ENCODE measurements around the gene UNK.
A peak's percentile ranks its signal among the peaks of the same experiment; 100 is the strongest.

Gene UNK, protein sequence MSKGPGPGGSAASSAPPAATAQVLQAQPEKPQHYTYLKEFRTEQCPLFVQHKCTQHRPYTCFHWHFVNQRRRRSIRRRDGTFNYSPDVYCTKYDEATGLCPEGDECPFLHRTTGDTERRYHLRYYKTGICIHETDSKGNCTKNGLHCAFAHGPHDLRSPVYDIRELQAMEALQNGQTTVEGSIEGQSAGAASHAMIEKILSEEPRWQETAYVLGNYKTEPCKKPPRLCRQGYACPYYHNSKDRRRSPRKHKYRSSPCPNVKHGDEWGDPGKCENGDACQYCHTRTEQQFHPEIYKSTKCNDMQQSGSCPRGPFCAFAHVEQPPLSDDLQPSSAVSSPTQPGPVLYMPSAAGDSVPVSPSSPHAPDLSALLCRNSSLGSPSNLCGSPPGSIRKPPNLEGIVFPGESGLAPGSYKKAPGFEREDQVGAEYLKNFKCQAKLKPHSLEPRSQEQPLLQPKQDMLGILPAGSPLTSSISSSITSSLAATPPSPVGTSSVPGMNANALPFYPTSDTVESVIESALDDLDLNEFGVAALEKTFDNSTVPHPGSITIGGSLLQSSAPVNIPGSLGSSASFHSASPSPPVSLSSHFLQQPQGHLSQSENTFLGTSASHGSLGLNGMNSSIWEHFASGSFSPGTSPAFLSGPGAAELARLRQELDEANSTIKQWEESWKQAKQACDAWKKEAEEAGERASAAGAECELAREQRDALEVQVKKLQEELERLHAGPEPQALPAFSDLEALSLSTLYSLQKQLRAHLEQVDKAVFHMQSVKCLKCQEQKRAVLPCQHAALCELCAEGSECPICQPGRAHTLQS

DNA sequence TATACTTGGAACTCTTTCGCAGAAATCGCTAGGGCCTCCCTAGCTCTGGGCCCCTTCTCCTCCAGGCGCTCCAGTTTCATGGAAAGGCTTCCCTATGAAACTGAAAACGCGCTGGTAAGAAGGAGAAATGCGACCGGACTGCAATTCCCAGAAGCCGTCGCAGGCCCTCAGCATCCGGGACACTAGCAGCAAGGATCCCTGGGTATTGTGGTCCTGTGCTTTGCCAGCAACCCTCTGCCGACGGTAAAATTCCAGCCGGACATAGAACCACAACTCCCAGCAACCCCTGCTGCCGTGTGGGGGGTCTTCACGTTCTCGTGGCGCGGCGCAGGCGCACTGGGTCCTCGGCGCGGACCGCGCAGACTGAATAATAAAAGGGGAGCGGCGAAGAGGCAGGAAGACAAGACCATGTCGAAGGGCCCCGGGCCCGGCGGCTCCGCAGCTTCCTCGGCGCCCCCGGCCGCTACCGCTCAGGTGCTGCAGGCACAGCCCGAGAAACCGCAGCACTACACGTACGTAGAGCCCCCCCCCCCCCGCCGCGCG lies at the start of gene UNK:
Gene UNK, plus strand, starts transcription at position 334 of the 543 bp plus-strand sequence. Its CDS starts 75 bp downstream, at position 409.
- DNase-seq (ENCODE audit: low read depth in 2 of 2) = peak; percentile 89 to 91

DNA sequence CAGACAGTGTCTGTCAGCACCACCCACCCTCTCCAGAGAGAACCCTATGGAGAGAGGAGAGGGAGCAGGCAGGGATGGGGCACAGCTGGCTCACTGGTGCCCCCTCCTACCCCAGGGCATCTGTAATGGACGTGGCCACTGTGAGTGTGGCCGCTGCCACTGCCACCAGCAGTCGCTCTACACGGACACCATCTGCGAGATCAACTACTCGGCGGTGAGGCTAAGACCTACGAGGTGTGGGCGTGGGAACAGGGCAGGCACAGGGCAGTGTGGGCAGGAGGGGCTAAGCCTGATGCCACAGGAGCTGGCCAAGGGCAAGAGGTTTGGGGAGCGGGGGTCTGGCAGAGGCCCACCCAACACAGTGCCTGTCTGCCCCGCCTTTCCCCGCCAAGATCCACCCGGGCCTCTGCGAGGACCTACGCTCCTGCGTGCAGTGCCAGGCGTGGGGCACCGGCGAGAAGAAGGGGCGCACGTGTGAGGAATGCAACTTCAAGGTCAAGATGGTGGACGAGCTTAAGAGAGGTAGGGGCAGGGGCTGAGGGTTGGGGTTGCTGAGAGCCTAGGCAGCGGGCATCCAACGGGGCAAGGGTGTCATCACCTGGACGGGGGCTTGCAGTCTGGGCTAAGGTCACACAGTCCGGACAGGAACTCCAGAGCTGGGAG lies 48.3 kb upstream of the UNK start:
- no peak for DNase-seq (ENCODE audit: low read depth in 2 of 2)

DNA sequence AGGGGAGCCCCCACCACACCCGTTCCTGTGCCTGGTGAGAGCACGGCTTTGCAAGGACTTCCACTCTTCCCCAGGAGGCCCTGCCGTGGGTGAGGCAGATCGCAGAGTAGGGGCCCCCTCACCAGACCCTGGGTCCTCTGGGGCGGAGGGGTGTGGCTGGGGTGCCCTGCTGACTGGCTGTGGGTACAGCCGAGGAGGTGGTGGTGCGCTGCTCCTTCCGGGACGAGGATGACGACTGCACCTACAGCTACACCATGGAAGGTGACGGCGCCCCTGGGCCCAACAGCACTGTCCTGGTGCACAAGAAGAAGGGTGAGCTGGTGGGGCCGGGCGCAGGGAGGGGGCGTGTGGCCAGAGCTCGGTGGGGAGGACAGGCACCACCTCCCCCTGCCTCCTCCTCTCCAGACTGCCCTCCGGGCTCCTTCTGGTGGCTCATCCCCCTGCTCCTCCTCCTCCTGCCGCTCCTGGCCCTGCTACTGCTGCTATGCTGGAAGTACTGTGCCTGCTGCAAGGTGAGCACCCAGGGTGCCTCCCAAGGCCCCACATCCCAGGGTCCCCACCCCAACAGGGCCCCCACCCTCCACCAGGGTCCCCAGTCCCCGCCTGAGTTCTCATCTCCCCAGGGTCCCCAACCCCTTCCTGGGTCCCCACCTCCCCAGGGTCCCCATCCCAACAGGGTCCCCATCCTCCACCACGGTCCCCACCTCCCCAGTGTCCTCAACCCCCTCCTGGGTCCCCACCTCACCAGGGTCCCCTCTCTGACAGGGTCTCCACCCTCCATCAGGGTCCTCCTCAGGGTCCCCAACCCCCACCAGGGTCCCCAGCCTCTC lies 47.3 kb upstream of the UNK start:
- DNase-seq (ENCODE audit: low read depth in 2 of 2) = no peak

DNA sequence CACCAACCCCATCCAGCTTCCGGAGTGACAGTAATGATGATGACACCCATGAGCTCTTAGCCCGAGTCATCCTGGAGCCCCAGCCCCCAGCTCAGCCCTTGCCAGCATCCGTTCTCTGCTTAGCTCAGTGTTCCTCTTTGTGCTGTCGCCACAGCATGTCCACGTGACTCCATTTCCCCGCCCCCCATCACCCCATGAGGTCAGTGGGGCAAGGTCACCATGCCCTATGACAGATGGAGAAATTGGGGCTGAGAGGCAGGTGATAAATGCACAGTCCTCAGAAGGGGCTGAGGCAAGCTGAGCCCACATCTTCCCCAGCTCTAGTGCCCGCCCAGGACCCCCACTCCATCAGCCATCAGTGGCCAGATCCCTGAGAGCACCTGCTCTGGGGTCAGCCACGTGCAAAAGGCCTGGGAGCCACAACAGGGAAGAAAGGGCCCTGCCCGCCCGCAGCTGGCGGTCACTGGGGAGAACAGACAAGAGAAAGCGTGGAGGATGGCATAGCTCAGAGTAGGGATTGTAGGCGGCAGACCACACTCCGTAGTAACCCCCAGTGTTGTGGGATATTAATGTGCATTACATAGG lies 46.3 kb upstream of the UNK start:
- no peak for DNase-seq (ENCODE audit: low read depth in 2 of 2)

DNA sequence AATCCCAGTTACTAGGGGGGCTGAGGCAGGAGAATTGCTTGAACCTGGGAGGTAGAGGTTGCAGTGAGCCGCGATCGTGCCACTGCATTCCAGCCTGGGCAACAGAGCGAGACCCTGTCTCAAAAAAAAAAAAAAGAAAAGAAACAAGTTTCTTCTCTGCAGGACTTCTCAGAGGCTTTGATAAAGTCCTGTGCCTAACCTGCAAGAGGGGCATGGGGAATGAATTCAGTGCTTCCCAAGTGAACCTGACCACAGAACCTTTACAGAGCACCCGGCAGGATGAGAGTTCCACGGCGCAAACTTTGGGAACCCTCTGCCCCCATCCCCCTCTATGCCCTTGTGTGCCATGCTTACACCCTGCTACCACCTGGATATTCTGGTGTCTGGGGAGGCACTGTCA lies 45.4 kb upstream of the UNK start:
- DNase-seq (ENCODE audit: low read depth in 2 of 2) = no peak

DNA sequence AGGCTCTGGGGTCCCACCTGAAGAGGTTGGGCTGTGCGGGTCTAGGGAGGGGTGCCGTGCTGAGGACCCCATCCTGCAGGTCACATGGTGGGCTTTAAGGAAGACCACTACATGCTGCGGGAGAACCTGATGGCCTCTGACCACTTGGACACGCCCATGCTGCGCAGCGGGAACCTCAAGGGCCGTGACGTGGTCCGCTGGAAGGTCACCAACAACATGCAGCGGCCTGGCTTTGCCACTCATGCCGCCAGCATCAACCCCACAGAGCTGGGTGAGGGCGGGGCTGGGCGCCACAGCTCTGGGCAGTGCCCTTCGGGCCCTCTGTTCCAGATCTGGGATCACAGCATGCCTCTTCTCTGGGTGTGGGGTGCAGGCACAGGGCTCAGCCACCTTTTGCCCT lies 44.8 kb upstream of the UNK start:
- DNase-seq (ENCODE audit: low read depth in 2 of 2) = no peak

DNA sequence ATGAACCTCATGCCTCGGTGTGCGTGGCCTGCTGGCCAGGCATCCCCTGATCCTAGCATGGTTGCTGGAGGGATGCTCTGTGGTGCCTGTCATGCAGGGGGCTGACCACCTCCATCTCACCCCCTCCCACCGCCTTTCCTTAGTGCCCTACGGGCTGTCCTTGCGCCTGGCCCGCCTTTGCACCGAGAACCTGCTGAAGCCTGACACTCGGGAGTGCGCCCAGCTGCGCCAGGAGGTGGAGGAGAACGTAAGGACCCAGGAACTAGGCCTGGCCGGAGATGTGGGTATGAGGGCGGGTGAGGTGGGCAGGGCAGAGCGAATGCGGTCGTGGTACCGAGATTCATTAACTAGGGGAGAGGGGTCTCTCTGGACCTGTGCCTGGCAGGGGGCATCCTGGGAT lies 44.4 kb upstream of the UNK start:
- no peak for DNase-seq (ENCODE audit: low read depth in 2 of 2)

DNA sequence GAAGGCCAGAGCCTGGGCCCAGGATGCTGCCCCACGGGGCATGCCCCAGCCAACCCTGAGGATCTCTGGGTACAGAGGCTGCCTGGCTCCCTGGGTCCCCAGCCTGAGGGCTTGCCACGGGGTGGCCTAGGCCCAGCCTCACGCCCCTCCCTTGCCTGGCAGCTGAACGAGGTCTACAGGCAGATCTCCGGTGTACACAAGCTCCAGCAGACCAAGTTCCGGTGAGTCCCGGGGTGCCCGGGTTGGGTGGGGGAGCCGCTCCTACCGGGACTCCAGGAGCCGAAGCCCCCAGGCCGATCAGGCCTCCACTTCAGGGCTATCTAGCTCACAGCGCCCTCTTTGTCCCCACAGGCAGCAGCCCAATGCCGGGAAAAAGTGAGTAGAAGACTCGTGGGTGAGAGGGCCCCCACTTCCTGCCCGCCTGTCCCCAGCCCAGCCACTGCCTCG lies 44.0 kb upstream of the UNK start:
- DNase-seq (ENCODE audit: low read depth in 2 of 2) = no peak

DNA sequence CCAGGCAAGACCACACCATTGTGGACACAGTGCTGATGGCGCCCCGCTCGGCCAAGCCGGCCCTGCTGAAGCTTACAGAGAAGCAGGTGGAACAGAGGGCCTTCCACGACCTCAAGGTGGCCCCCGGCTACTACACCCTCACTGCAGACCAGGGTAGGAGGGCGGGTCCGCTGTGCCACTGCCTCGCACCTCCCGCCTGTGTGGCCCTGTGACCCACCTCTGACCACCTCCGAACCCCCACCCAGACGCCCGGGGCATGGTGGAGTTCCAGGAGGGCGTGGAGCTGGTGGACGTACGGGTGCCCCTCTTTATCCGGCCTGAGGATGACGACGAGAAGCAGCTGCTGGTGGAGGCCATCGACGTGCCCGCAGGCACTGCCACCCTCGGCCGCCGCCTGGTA lies 42.3 kb upstream of the UNK start:
- no peak for DNase-seq (ENCODE audit: low read depth in 2 of 2)

DNA sequence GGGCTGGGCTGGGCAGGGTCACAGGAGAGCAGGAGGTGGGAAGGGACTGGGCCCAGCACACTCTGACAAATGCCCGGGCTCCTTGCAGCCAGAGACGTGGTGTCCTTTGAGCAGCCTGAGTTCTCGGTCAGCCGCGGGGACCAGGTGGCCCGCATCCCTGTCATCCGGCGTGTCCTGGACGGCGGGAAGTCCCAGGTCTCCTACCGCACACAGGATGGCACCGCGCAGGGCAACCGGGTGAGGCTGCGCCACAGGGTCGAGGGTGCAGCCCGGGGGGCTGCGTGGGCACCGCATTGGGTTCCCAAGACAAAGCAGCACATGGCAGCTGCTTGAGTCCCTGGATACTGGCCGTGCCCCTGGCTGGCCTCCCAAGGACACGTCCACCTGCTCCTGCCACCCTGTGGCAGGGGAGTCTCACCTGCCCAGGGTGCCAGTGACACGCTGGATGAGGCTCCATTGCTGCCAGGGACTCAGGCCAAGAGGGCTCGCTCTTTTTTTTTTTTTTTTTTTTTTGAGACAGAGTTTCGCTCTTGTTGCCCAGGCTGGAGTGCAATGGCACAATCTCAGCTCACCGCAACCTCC lies 40.9 kb upstream of the UNK start:
- DNase-seq (ENCODE audit: low read depth in 2 of 2) = no peak

DNA sequence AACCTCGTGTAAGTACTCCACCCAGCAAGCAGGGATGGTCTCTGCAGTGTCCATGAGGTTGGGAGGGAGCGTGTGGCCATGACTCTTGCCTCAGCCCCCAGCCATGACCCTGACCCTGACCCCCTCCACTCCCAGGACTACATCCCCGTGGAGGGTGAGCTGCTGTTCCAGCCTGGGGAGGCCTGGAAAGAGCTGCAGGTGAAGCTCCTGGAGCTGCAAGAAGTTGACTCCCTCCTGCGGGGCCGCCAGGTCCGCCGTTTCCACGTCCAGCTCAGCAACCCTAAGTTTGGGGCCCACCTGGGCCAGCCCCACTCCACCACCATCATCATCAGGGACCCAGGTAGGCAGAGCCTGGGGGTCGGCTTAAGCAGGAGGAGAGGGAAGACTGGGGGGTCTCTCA lies 35.9 kb upstream of the UNK start:
- no peak for DNase-seq (ENCODE audit: low read depth in 2 of 2)

DNA sequence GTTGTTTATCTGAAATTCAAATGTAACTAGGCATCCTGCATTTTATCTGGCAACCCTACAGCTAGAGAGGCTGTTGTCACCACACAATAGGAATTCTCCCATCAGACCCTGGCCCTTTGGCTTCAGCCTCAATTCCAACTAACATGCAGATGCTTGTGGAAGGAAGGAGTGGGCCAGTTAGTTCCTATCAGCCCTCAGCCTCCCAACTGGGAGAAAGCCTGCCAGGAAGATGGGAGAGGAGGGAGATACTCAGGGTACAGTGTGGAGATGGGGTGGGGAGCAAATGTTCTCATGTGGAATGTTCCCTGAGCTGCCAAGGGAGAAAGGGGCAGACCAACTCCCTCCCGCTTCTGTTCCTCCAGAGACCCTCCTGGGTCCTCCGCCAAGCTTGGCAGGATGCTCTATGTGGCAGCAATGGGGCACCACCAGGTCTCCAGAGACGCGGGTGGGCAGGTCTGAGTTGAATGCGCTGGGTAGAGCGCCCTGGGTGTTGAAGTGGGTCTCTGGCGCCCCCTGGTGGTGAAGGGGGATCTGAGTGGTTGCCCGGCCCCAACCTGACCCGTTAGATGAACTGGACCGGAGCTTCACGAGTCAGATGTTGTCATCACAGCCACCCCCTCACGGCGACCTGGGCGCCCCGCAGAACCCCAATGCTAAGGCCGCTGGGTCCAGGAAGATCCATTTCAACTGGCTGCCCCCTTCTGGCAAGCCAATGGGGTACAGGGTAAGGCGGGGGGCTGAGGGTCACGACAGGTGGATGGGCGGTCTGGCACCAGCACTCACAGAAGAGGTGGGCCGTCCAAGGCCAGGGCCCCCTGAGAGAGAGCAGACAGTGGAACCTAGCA lies 34.8 kb upstream of the UNK start:
- peak; percentile 75 to 80 for DNase-seq (ENCODE audit: low read depth in 2 of 2)

DNA sequence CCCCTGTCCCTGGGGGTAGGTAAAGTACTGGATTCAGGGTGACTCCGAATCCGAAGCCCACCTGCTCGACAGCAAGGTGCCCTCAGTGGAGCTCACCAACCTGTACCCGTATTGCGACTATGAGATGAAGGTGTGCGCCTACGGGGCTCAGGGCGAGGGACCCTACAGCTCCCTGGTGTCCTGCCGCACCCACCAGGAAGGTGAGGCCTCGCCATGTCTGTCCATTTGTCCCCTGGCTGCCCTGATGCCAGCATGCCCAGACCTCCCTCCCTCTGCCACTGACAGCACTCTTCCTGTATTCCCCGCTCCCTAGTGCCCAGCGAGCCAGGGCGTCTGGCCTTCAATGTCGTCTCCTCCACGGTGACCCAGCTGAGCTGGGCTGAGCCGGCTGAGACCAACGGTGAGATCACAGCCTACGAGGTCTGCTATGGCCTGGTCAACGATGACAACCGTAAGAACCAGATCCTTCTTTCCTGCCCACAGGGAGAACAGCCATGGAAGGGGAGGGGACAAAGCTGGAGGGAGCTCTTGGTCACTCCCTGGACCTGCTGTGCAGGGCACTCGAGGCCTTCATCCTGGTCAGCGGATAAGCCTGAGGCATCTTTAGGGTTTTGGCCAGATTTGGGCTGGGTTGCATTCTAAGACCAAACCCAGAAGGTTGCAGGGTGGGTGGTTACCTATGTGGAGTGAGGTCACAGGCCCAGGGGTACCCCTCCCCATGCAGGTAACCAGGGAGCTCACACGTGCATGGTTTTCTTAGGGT lies 33.8 kb upstream of the UNK start:
- DNase-seq (ENCODE audit: low read depth in 2 of 2) = no peak

DNA sequence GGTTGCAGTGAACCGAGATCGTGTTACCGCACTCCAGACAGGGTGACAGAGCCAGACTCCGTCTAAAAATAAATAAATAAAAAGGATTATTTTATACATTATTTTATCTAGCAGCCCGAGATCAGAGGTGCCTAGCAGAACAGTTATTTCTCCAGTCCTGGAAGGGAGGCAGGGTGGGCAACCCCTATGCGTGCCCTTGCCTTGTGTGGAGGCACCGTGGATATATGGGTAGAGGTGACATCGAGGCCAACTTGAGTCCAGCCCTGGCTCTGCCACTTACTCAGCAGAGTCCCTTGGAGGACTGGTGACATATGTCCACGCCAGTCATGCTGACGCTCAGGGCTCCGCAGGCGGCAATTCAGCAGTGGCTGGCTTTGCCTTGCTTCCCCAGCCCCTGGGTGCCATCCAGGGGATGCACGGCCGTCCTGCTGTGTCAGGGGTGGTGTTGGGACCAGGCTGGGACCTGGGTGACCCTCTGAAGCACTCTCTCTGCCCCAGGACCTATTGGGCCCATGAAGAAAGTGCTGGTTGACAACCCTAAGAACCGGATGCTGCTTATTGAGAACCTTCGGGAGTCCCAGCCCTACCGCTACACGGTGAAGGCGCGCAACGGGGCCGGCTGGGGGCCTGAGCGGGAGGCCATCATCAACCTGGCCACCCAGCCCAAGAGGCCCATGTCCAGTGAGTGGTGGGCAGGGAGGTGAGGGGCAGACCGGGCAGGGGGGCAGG lies 32.8 kb upstream of the UNK start:
- DNase-seq (ENCODE audit: low read depth in 2 of 2) = no peak

DNA sequence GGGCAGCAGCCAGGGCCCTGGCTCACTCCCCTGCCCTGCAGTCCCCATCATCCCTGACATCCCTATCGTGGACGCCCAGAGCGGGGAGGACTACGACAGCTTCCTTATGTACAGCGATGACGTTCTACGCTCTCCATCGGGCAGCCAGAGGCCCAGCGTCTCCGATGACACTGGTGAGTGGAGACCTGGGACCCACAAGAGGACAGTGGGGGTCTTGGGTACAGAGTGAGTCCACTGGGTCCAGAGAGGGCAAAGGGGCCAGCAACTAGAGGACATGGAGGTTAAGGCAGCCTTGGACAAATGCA lies 32.2 kb upstream of the UNK start:
- no peak for DNase-seq (ENCODE audit: low read depth in 2 of 2)

DNA sequence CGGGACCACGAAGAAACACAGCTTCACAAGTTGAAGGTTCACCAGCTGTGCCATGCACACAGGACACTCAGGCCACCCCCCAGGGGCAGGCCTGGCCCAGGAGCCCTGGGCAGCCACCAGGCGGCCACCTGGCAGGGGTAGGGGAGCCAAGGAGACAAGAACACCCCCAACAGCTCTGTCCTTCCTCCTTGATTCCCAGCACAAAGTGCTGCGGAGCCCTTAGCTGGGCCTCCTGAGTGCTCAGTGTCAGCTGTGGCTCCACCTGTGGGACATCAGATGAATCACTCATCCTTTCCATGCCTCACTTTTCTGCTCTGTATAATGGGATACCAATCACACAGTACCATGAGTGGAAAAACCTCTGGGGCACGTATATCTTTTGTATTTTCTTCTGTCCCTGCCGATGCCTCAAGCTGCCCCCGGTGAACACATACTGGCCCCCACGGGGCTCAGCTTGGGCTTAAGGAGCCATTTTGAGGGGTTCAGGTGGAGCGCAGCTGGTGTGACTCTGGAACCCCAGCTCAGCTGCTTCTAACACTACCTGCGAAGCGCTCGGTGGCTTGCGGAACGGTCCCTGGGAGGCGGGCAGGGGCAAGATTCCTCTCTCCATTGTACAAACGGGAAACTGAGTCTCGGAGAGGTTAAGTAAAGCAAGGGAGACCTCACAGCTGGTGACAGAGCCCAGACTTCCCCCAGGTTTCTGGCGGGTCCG lies 31.6 kb upstream of the UNK start:
- no peak for DNase-seq (ENCODE audit: low read depth in 2 of 2)

DNA sequence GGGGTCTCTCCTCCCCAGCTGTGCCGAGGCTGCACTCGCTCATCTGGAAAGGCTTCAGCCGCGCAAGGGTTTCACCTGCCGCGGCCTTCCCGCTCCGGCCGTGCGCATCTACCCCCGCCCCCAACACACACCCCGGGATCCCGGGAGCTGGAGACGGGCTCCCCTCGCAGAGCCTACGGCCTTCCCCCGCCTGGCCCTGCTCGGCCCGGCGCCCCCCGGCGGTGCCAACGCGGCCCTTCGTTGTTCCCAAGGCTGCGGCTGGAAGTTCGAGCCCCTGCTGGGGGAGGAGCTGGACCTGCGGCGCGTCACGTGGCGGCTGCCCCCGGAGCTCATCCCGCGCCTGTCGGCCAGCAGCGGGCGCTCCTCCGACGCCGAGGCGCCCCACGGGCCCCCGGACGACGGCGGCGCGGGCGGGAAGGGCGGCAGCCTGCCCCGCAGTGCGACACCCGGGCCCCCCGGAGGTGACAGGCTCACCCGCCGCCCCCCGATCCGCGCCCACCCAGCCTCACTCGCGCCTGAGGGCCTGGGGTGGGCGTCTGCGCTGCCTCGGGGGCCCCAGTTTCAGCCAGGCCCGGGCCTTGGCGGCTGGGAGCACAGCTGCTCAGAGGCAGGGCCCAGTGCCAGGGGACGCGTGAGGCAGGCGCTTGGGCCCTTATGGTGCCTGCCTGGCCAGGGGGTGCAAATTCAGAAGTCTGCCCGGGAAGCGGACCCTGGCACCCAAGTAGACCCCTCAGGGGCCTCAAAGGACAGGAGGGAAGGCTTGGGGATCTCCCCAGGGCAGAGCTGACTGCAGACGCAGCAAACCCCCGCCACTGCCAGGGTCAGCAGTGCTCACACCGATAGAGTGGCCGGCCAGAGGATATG lies 30.9 kb upstream of the UNK start:
- peak; percentile 42 to 56 for DNase-seq (ENCODE audit: low read depth in 2 of 2)
